ENCODE measurements around the gene FILIP1.

FILIP1 gene

GRCh38 chr6:75300531-75300855, 193.1 kb downstream of the FILIP1 start:
- TF ChIP-seq, protein P1, sequence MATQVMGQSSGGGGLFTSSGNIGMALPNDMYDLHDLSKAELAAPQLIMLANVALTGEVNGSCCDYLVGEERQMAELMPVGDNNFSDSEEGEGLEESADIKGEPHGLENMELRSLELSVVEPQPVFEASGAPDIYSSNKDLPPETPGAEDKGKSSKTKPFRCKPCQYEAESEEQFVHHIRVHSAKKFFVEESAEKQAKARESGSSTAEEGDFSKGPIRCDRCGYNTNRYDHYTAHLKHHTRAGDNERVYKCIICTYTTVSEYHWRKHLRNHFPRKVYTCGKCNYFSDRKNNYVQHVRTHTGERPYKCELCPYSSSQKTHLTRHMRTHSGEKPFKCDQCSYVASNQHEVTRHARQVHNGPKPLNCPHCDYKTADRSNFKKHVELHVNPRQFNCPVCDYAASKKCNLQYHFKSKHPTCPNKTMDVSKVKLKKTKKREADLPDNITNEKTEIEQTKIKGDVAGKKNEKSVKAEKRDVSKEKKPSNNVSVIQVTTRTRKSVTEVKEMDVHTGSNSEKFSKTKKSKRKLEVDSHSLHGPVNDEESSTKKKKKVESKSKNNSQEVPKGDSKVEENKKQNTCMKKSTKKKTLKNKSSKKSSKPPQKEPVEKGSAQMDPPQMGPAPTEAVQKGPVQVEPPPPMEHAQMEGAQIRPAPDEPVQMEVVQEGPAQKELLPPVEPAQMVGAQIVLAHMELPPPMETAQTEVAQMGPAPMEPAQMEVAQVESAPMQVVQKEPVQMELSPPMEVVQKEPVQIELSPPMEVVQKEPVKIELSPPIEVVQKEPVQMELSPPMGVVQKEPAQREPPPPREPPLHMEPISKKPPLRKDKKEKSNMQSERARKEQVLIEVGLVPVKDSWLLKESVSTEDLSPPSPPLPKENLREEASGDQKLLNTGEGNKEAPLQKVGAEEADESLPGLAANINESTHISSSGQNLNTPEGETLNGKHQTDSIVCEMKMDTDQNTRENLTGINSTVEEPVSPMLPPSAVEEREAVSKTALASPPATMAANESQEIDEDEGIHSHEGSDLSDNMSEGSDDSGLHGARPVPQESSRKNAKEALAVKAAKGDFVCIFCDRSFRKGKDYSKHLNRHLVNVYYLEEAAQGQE (IDR thresholded peaks at IDR 0.05; ENCODE audit: insufficient read depth in 1 of 2, low read depth in 2 of 2, low read length in 2 of 2) = no peak
- no peak for TF ChIP-seq SIN3A (IDR thresholded peaks at IDR 0.05; ENCODE audit: borderline replicate concordance, insufficient read depth, low read length)
- no peak for TF ChIP-seq POLR2AphosphoS5 (IDR thresholded peaks at IDR 0.05; ENCODE audit: low read depth, low read length)

DNA sequence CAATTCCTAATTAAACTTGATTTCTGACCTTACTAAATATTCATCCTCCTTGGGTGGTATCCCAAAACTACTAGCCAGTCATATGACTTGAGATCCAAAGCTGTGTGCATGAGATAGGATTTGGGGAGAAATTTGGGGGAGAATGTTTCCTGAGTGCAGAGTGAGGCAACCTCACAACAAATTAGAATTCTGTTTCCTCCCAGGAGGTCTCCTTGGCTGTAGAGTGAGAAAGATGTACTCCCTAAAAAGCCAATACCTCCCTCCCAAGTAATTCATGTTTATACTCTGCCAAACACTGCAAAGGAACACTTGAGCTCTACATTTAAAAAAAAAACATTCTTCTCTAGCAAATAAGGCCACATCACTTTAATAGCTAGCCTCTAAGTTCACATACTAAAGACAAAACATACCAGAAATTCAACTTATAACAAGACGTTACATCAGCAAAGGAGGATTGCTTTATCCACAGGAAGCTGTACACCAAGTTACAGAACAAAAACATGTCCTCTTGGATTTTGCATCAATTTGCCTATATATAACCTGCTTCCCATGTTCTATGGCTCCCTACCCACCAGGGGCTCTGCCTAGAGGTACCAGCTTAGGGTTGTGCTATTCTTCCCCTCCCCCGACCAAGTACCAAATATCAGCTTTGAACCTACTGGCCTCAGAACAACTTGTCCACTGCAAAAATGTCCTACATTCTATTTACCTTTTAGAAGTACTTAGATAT, 193.6 kb downstream of the FILIP1 start:
- TF ChIP-seq, protein P1 (IDR thresholded peaks at IDR 0.05; ENCODE audit: insufficient read depth in 1 of 2, low read depth in 2 of 2, low read length in 2 of 2) = no peak
- TF ChIP-seq SIN3A (IDR thresholded peaks at IDR 0.05; ENCODE audit: borderline replicate concordance, insufficient read depth, low read length) = no peak
- TF ChIP-seq POLR2AphosphoS5 (IDR thresholded peaks at IDR 0.05; ENCODE audit: low read depth, low read length) = no peak
- TF ChIP-seq FOXP2 (optimal IDR thresholded peaks at IDR 0.05; ENCODE audit: borderline replicate concordance, extremely low read depth, extremely low read length, insufficient read depth) = no peak
- TF ChIP-seq TAF1 (IDR thresholded peaks at IDR 0.05; ENCODE audit: borderline replicate concordance, insufficient read depth, low read length) = no peak

GRCh38 chr6:75296811-75297779, 196.5 kb downstream of the FILIP1 start:
- TF ChIP-seq POLR2AphosphoS5 (IDR thresholded peaks at IDR 0.05; ENCODE audit: low read depth, low read length) (no peak), FOXP2 (optimal IDR thresholded peaks at IDR 0.05; ENCODE audit: borderline replicate concordance, extremely low read depth, extremely low read length, insufficient read depth) (no peak), TAF1 (IDR thresholded peaks at IDR 0.05; ENCODE audit: borderline replicate concordance, insufficient read depth, low read length) (no peak), SIN3A (IDR thresholded peaks at IDR 0.05; ENCODE audit: borderline replicate concordance, insufficient read depth, low read length) (no peak)
- TF ChIP-seq, protein P1 (IDR thresholded peaks at IDR 0.05; ENCODE audit: insufficient read depth in 1 of 2, low read depth in 2 of 2, low read length in 2 of 2) = no peak

DNA sequence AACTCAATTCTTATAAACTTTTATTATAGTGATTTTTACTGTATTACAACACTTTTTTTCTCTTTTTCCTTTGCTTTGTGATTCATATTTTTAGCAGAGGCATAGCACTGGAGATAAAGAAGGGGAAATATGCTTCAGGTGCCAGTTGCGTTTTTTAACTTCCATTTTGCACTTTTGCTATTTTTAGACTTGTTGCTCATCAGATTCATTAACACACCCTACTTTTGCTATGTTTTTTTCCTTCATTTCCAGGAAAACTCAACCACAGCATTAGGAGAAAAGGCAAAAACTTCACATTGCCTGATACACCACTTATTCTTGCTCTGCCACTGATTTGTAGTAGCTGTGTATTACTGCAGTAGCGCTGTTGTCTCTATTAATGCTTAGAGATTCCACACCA, 201.0 kb downstream of the FILIP1 start:
- TF ChIP-seq TAF1 (IDR thresholded peaks at IDR 0.05; ENCODE audit: borderline replicate concordance, insufficient read depth, low read length) (no peak), FOXP2 (optimal IDR thresholded peaks at IDR 0.05; ENCODE audit: borderline replicate concordance, extremely low read depth, extremely low read length, insufficient read depth) (no peak), SIN3A (IDR thresholded peaks at IDR 0.05; ENCODE audit: borderline replicate concordance, insufficient read depth, low read length) (no peak)

GRCh38 chr6:75291744-75292143, 201.9 kb downstream of the FILIP1 start:
- no peak for TF ChIP-seq FOXP2 (optimal IDR thresholded peaks at IDR 0.05; ENCODE audit: borderline replicate concordance, extremely low read depth, extremely low read length, insufficient read depth)
- TF ChIP-seq POLR2AphosphoS5 (IDR thresholded peaks at IDR 0.05; ENCODE audit: low read depth, low read length) = no peak
- no peak for TF ChIP-seq TAF1 (IDR thresholded peaks at IDR 0.05; ENCODE audit: borderline replicate concordance, insufficient read depth, low read length)
- no peak for TF ChIP-seq SIN3A (IDR thresholded peaks at IDR 0.05; ENCODE audit: borderline replicate concordance, insufficient read depth, low read length)
- TF ChIP-seq, protein P1 (IDR thresholded peaks at IDR 0.05; ENCODE audit: insufficient read depth in 1 of 2, low read depth in 2 of 2, low read length in 2 of 2) = no peak

Data from PFSK-1 (cell line).